HL-60 (cell line): Measurements from ENCODE around the gene ASTN2.

Experiments used
- POLR2AphosphoS5 ChIP-seq: IDR thresholded peaks from 2 replicates; pipeline ENCODE4 v1.6.1; 2012; ENCODE audit warnings: low read depth
- TF ChIP-seq, protein P1 (sequence below): IDR thresholded peaks from one replicate; pipeline ENCODE4 v1.5.1; 2011; ENCODE audit warnings: low read length, control low read depth, inconsistent platforms; ENCODE audit not compliant: insufficient read depth

DNA sequence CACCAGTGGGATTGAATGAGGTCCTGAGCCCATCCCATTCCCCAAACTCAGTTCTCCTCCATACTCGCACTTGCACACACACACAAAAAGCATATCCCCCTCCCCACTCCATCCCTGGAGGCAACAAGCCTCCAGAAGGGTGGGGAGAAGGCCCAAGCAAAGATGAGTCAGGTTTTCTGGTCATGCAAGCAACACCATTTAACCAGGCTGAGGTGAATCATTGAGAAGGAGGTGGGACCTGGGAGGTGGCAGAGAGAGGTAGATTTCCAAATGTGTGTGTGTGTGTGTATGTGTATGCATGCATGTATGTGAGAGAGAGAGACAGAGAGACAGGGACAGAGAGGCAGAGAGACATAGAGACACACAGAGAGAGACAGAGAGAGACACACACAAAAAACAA, 913.0 kb downstream of the ASTN2 start:
- TF ChIP-seq, protein P1, sequence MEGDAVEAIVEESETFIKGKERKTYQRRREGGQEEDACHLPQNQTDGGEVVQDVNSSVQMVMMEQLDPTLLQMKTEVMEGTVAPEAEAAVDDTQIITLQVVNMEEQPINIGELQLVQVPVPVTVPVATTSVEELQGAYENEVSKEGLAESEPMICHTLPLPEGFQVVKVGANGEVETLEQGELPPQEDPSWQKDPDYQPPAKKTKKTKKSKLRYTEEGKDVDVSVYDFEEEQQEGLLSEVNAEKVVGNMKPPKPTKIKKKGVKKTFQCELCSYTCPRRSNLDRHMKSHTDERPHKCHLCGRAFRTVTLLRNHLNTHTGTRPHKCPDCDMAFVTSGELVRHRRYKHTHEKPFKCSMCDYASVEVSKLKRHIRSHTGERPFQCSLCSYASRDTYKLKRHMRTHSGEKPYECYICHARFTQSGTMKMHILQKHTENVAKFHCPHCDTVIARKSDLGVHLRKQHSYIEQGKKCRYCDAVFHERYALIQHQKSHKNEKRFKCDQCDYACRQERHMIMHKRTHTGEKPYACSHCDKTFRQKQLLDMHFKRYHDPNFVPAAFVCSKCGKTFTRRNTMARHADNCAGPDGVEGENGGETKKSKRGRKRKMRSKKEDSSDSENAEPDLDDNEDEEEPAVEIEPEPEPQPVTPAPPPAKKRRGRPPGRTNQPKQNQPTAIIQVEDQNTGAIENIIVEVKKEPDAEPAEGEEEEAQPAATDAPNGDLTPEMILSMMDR: no peak
- TF ChIP-seq POLR2AphosphoS5: no peak
